SK-N-SH treated with all-trans-retinoic acid at 6 μM for 48 hours (cell line): ENCODE measurements around the gene SPA17.

Experiments
- ATAC-seq: fragments of 200-7000 bp; cut with Tn5 transposase; 3 replicates; pipeline ENCODE4 v1.9.1; 2020; ENCODE audit warnings: mild to moderate bottlenecking, moderate library complexity
- BACH2 ChIP-seq: fragments of 250-450 bp; sonication (Bioruptor Pico); IDR thresholded peaks from 2 replicates; pipeline ENCODE4 v1.9.0; 2021; ENCODE audit warnings: mild to moderate bottlenecking, borderline replicate concordance
- CSDC2 ChIP-seq: fragments of 250-450 bp; sonication (Bioruptor Pico); IDR thresholded peaks from 2 replicates; pipeline ENCODE4 v1.5.0; 2020; ENCODE audit warnings: mild to moderate bottlenecking, moderate library complexity
- ESRRG ChIP-seq: fragments of 250-450 bp; sonication (Bioruptor Pico); IDR thresholded peaks from 2 replicates; pipeline ENCODE4 v1.6.1; 2021; ENCODE audit warnings: mild to moderate bottlenecking
- GLIS3 ChIP-seq: fragments of 250-450 bp; sonication (Bioruptor Pico); IDR thresholded peaks from 2 replicates; pipeline ENCODE4 v1.5.0; 2020; ENCODE audit warnings: mild to moderate bottlenecking, moderate library complexity
- TOX ChIP-seq: fragments of 250-450 bp; sonication (Bioruptor Pico); IDR thresholded peaks from 2 replicates; pipeline ENCODE4 v1.8.0; 2021; ENCODE audit warnings: mild to moderate bottlenecking, moderate library complexity, borderline replicate concordance
- ZFP3 ChIP-seq: fragments of 250-450 bp; sonication (Bioruptor Pico); IDR thresholded peaks from 2 replicates; pipeline ENCODE4 v1.5.0; 2020; ENCODE audit warnings: mild to moderate bottlenecking, moderate library complexity

Gene SPA17

GRCh38 chr11:124746621-124747243 lies 73.0 kb downstream of the SPA17 start:
- no peak for TF ChIP-seq ZFP3 (CRISPR knock-in tag)
- TF ChIP-seq CSDC2 (CRISPR knock-in tag): no peak
- TF ChIP-seq ESRRG (CRISPR knock-in tag): no peak
- TF ChIP-seq TOX (CRISPR knock-in tag): no peak
- no peak for TF ChIP-seq GLIS3
- TF ChIP-seq BACH2: no peak
- ATAC-seq: peak; percentile 33; the same call in 2 of the 3 replicates
